ENCODE measurements around the gene ACAT2.
"Not testable (repeated sequence)": the region's sequence is repeated elsewhere in the genome, so short reads cannot be mapped to it uniquely, and the experiment has no call there.

Gene ACAT2

GRCh38 chr6:159772196-159772595 lies 10.4 kb downstream of the ACAT2 start:
- DNase-seq (ENCODE audit: low read depth): no peak

- DNase-seq (ENCODE audit: low read depth): no peak
These were observed 15.5 kb downstream of the ACAT2 start for GRCh38 chr6:159777240-159777904.

GRCh38 chr6:159778131-159778530 lies 16.3 kb downstream of the ACAT2 start:
- no peak for DNase-seq (ENCODE audit: low read depth)

GRCh38 chr6:159778542-159779103 lies 16.8 kb downstream of the ACAT2 start:
- no peak for DNase-seq (ENCODE audit: low read depth)

- DNase-seq (ENCODE audit: low read depth): no peak
These were observed 26.4 kb downstream of the ACAT2 start for GRCh38 chr6:159788276-159788675.

- peak; percentile 11 for DNase-seq (ENCODE audit: low read depth)
These were observed 27.0 kb downstream of the ACAT2 start for GRCh38 chr6:159788753-159789376.

GRCh38 chr6:159789377-159790148 lies 27.7 kb downstream of the ACAT2 start, which contains the start of gene TCP1:
Gene TCP1 (minus strand): TSS chr6:159789602. CDS start chr6:159789468, 134 bp downstream.
- DNase-seq (ENCODE audit: low read depth): peak; percentile 98

GRCh38 chr6:159790149-159790955 lies 28.5 kb downstream of the ACAT2 start, which contains the start of gene MRPL18:
Gene MRPL18 (plus strand): TSS chr6:159790467. CDS start chr6:159790588, 121 bp downstream.
- DNase-seq (ENCODE audit: low read depth): peak; percentile 76

- DNase-seq (ENCODE audit: low read depth): no peak
These were observed 29.2 kb downstream of the ACAT2 start for GRCh38 chr6:159790956-159791598.

- DNase-seq (ENCODE audit: low read depth): not testable (repeated sequence)
These were observed 33.1 kb downstream of the ACAT2 start for GRCh38 chr6:159794976-159795375.

GRCh38 chr6:159797554-159797953 lies 35.7 kb downstream of the ACAT2 start:
- no peak for DNase-seq (ENCODE audit: low read depth)

- DNase-seq (ENCODE audit: low read depth): no peak
These were observed 38.5 kb downstream of the ACAT2 start, which contains the start of gene PNLDC1 for GRCh38 chr6:159800141-159800865. Gene PNLDC1 (plus strand): TSS chr6:159800276. CDS start chr6:159800308, 32 bp downstream.

- no peak for DNase-seq (ENCODE audit: low read depth)
These were observed 40.1 kb downstream of the ACAT2 start for GRCh38 chr6:159801935-159802334.

GRCh38 chr6:159804504-159804903 lies 42.7 kb downstream of the ACAT2 start:
- no peak for DNase-seq (ENCODE audit: low read depth)

GRCh38 chr6:159805440-159806020 lies 43.7 kb downstream of the ACAT2 start:
- DNase-seq (ENCODE audit: low read depth): no peak

- no peak for DNase-seq (ENCODE audit: low read depth)
These were observed 44.2 kb downstream of the ACAT2 start for GRCh38 chr6:159806021-159806458.

GRCh38 chr6:159807150-159807858 lies 45.5 kb downstream of the ACAT2 start:
- DNase-seq (ENCODE audit: low read depth): no peak

- no peak for DNase-seq (ENCODE audit: low read depth)
These were observed 46.8 kb downstream of the ACAT2 start for GRCh38 chr6:159808647-159809046.

- no peak for DNase-seq (ENCODE audit: low read depth)
These were observed 47.3 kb downstream of the ACAT2 start for GRCh38 chr6:159809149-159809548.

Data from stimulated activated CD8-positive, alpha-beta memory T cell treated with anti-CD3 and anti-CD28 coated beads, Interleukin-12 subunit alpha, Interleukin-12 subunit beta, amount 100 ng/mL, for 4 hours (primary cell).